Breast epithelium (tissue), 4 donors: Measurements from ENCODE around the gene HAUS3. TPM values are rescaled to one million over a fixed set of nuclear protein-coding genes. Genes with fewer than 3 reads are reported as not detected.

Experiments used
- DNase-seq, 2 donors: peaks; one replicate each; pipeline ENCODE4 v3.0.0-alpha.2; 2019; ENCODE audit warnings: low spot score in 2 of 2
- H3K27ac ChIP-seq, 2 donors: fragments of 200-600 bp; sonication (generic) in 1 of 2; one replicate each; pipeline ENCODE4 v1.5.1; 2016 to 2019; ENCODE audit warnings: mild to moderate bottlenecking in 1 of 2
- H3K27me3 ChIP-seq, 2 donors: fragments of 200-600 bp; sonication (generic) in 1 of 2; one replicate each; pipeline versions ENCODE4 v1.5.1 to v1.6.0; 2017 to 2019; ENCODE audit warnings: control low read depth in 1 of 2, mild to moderate bottlenecking in 1 of 2
- H3K36me3 ChIP-seq: fragments of 200-600 bp; one replicate; pipeline ENCODE4 v1.5.1; 2019
- H3K4me1 ChIP-seq, 2 donors: fragments of 200-600 bp; sonication (generic); one replicate each; pipeline ENCODE4 v1.5.1; 2016 to 2019; ENCODE audit warnings: control low read depth in 1 of 2
- H3K4me3 ChIP-seq, 3 donors: fragments of 200-600 bp; sonication (generic); 1 replicate in 2 of 3; 2 replicates in 1 of 3; pipeline ENCODE4 v1.5.1; 2016 to 2019; ENCODE audit warnings: mild to moderate bottlenecking in 3 of 3, moderate library complexity in 2 of 3
- H3K9me3 ChIP-seq, 2 donors: fragments of 200-600 bp; sonication (generic) in 1 of 2; one replicate each; pipeline ENCODE4 v1.5.1; 2016 to 2019; ENCODE audit warnings: control low read depth in 1 of 2
- POLR2A ChIP-seq: fragments of 450-650 bp; IDR thresholded peaks from one replicate; pipeline ENCODE4 v1.6.1; 2016; ENCODE audit warnings: antibody characterized with exemption, mild to moderate bottlenecking, moderate library complexity
- POLR2AphosphoS5 ChIP-seq, 3 donors: sonication (generic); formaldehyde crosslinking; IDR thresholded peaks; one replicate each; pipeline ENCODE4 v1.6.1; 2017; ENCODE audit warnings: antibody characterized with exemption in 3 of 3
- intact Hi-C: fragments of 100-400 bp; cut with DNase I; formaldehyde crosslinking; loops from one replicate; pipeline ENCODE4 v1.15.1; 2023; ENCODE audit warnings: low total_unique reads
- total RNA-seq, 3 donors: library from RNA; depleted of rRNA; stranded (reverse); fragments of >200 nt; gene quantifications; one replicate each; pipeline ENCODE4 v1.1.0, GENCODE V29; 2016
- TF ChIP-seq, protein P1 (sequence below), 3 donors: fragments of 450-650 bp; IDR thresholded peaks; one replicate each; pipeline ENCODE4 v1.5.1; 2016 to 2017; ENCODE audit warnings: antibody characterized with exemption in 3 of 3, mild to moderate bottlenecking in 3 of 3, moderate library complexity in 3 of 3

The HAUS3 gene
- total RNA-seq, 3 donors from 2014 or later: 14.1 to 19.6 (median 17.4) TPM

DNA sequence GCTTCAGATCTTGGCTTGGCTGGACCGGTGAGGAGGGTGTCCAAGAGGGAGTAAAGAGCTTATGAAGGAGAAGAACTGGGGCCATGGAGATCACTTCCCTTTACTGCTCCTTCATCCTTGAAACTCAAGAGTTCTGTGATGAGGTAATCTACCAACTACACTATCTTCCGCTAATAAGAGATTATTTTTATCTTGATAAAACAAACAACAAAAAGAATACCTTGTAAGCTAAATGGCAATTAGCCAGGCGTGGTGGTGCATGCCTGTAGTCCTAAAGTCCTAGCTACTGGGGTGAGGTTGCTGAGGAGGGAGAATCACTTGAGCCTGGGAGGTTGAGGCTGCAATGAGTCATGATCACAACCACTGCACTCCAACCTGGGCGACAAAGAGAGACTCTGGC is 47.4 kb downstream of the HAUS3 start:
- intact Hi-C loops: no loop called here
- H3K27me3 ChIP-seq: no peaks in the 10 kb centered on the region
- no peak for DNase-seq

DNA sequence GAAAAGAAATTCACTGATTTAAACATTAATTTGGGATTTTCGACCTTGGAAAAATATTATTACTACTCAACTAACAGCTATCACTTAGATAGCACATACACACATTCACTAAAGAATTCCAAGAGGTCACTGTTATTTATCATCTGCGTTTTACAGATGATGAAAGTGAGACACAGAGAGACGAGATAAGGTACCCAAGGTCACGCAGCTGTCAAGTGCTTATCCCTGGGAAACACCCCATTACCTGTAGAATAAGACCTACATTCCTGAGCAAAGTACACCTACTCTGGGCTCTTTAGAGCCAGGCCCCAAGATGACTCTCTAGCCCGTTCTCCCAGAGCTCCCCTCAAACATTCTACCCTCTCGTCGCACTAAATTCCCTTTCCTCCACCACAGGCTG is 48.6 kb downstream of the HAUS3 start:
- H3K27me3 ChIP-seq: no peaks in the 10 kb centered on the region
- TF ChIP-seq POLR2A: no peak
- TF ChIP-seq POLR2AphosphoS5 (IDR thresholded peaks at IDR 0.05): no peak
- TF ChIP-seq, protein P1, sequence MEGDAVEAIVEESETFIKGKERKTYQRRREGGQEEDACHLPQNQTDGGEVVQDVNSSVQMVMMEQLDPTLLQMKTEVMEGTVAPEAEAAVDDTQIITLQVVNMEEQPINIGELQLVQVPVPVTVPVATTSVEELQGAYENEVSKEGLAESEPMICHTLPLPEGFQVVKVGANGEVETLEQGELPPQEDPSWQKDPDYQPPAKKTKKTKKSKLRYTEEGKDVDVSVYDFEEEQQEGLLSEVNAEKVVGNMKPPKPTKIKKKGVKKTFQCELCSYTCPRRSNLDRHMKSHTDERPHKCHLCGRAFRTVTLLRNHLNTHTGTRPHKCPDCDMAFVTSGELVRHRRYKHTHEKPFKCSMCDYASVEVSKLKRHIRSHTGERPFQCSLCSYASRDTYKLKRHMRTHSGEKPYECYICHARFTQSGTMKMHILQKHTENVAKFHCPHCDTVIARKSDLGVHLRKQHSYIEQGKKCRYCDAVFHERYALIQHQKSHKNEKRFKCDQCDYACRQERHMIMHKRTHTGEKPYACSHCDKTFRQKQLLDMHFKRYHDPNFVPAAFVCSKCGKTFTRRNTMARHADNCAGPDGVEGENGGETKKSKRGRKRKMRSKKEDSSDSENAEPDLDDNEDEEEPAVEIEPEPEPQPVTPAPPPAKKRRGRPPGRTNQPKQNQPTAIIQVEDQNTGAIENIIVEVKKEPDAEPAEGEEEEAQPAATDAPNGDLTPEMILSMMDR (IDR thresholded peaks at IDR 0.05): no peak
- H3K9me3 ChIP-seq: no peaks in the 10 kb centered on the region
- H3K27ac ChIP-seq: no peak overlapping the region
- H3K36me3 ChIP-seq: no peaks in the 10 kb centered on the region
- no peaks in the 10 kb centered on the region for H3K4me1 ChIP-seq
- no peak for DNase-seq
- intact Hi-C loops: no loop called here
- no peak overlapping the region for H3K4me3 ChIP-seq

More for the DNA sequence above, 47.4 kb downstream of the HAUS3 start:
- H3K9me3 ChIP-seq: no peaks in the 10 kb centered on the region
- H3K27ac ChIP-seq: no peak overlapping the region
- H3K4me3 ChIP-seq: no peak overlapping the region
- no peaks in the 10 kb centered on the region for H3K36me3 ChIP-seq
- TF ChIP-seq POLR2AphosphoS5 (IDR thresholded peaks at IDR 0.05): no peak
- TF ChIP-seq, protein P1 (IDR thresholded peaks at IDR 0.05): no peak
- TF ChIP-seq POLR2A: no peak
- H3K4me1 ChIP-seq: no peaks in the 10 kb centered on the region

DNA sequence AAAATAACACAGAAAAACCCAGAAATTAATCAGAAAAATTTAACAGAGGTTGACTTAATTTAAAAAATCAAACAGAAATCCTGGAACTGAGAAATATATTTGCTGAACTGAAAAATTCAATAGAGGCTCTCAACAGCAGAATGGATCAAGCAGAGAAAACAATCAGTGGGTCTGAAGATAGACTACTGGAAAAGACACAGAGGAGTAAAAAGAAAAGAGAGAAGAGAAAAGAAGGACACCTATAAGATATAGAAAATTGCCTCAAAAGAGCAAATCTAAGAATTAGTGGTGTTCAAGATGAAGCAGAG is 55.1 kb downstream of the HAUS3 start:
- TF ChIP-seq POLR2AphosphoS5 (IDR thresholded peaks at IDR 0.05): no peak
- no peaks in the 10 kb centered on the region for H3K4me1 ChIP-seq
- DNase-seq: no peak
- no peaks in the 10 kb centered on the region for H3K27me3 ChIP-seq
- H3K36me3 ChIP-seq: no peaks in the 10 kb centered on the region
- peaks cover 0 to 6% of the 10 kb centered on the region in 2 donors for H3K9me3 ChIP-seq
- H3K4me3 ChIP-seq: no peak overlapping the region
- no peak overlapping the region for H3K27ac ChIP-seq
- intact Hi-C loops: no loop called here

DNA sequence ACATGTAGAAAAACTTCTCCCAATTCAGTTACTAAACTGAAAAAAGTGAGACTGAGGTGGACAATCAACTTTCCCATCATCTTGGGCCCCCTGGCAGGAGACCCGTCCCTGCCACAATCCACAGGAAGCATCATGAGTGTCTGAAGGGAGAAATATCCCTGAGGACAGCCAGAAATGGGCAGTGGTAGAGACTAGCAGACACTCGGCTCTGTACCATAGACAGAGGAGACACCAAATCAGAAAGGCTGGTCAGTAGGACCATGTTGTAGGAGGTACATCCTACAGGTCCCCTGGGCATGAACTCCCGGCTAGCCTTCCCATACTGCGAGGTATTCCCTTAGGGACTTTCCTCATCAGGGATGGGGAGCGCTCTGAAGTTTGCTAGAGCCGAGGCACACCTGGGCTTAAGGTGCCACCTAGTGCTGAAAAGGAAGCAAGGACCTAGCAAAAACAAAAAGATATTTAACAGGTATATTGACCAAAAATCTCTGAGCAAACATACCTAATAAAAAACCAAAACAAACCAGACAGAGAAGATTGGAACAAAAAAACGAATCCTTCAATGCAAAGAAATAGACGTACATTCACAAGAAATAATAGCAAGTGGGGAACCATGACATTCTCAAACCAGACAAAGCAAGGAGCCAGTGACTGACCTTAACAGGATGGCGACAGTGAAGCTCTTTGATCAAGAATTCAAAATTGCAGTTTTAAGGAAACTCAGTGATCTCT is 55.6 kb downstream of the HAUS3 start:
- Histone ChIP-seq H3K9me3 (peaks cover 0 to 6% of the 10 kb centered on the region in 2 donors), H3K27ac (no peak overlapping the region), H3K4me1 (no peaks in the 10 kb centered on the region), H3K27me3 (no peaks in the 10 kb centered on the region), H3K4me3 (no peak overlapping the region), H3K36me3 (no peaks in the 10 kb centered on the region)
- no peak for DNase-seq
- TF ChIP-seq, protein P1 (IDR thresholded peaks at IDR 0.05): peak in 2 of 3 donors; percentile 19 to 28
- no peak for TF ChIP-seq POLR2A
- intact Hi-C loops: no loop called here

DNA sequence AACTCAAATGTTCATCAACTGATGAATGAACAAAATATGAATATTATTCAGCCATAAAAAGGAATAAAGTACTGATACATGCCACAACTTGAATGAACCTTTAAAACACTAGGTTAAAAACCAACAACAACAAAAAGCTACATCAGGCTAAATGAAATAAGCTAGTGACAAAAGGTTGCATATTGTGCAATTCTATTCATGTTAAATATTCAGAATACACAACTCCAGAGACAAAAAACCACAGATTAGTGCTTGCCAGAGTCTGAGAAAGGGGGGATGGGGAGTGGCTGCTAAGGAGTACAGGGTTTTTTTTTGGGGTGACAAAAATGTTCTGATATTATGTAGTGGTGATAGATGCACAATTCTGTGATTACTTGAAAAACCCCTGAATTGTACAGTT is 58.5 kb downstream of the HAUS3 start:
- H3K27ac ChIP-seq: no peak overlapping the region
- intact Hi-C loops: no loop called here
- TF ChIP-seq POLR2AphosphoS5 (IDR thresholded peaks at IDR 0.05) (no peak), POLR2A (no peak)
- TF ChIP-seq, protein P1 (IDR thresholded peaks at IDR 0.05): no peak

More for the DNA sequence above, 58.5 kb downstream of the HAUS3 start:
- no peaks in the 10 kb centered on the region for H3K36me3 ChIP-seq
- H3K9me3 ChIP-seq: peaks cover 0 to 6% of the 10 kb centered on the region in 2 donors
- no peaks in the 10 kb centered on the region for H3K4me1 ChIP-seq
- no peaks in the 10 kb centered on the region for H3K27me3 ChIP-seq
- DNase-seq: no peak
- no peak overlapping the region for H3K4me3 ChIP-seq
